Measurements from ENCODE around the gene COX6B1. TPM values are rescaled to one million over a fixed set of nuclear protein-coding genes. Genes with fewer than 3 reads are reported as not detected.

Gene COX6B1
- total RNA-seq, 2 donors from 2014 or later, result 401 to 445 TPM

DNA sequence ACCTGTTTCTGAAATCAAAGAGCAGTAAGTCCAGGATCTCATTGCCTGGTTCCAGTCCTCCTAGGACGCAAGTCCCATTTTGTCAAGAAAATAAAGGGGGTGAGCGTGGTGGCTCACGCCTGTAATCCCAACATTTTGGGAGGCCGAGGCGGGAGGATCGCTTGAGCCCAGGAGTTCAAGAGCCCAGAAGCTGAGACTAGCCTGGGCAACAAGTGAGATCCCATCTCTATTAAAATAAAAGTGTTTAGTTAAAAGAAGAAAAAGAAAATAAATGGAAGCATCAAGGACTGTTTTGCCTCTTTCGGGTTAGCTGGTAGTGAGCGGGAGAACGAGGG is 35.9 kb upstream of the COX6B1 start:
- Mint-ChIP-seq H3K9me3 (peaks cover 18% of the 10 kb centered on the region), H3K27ac (peak overlapping the region; percentile 79), H3K4me3 (peak overlapping the region; percentile 72), H3K4me1 (no peaks in the 10 kb centered on the region), H3K27me3 (ENCODE audit: insufficient read depth) (peaks cover 28% of the 10 kb centered on the region), H3K36me3 (ENCODE audit: low read depth) (peaks cover 5% of the 10 kb centered on the region)
- Histone ChIP-seq H3K4me3 (ENCODE audit: low read length) (peak overlapping the region; percentile 91), H3K4me1 (ENCODE audit: control insufficient read depth, insufficient read depth, low read length) (no peaks in the 10 kb centered on the region), H3K9ac (ENCODE audit: extremely low read depth, low read length, poor library complexity, severe bottlenecking) (no peak overlapping the region), H3K36me3 (ENCODE audit: control insufficient read depth, insufficient read depth, low read length) (peaks cover 14% of the 10 kb centered on the region), H3K9me3 (ENCODE audit: control insufficient read depth, low read length) (peaks cover 14% of the 10 kb centered on the region), H3K27me3 (ENCODE audit: control insufficient read depth, insufficient read depth, low read length, poor library complexity, severe bottlenecking) (no peaks in the 10 kb centered on the region), H3K27ac (ENCODE audit: low read depth, low read length) (no peak overlapping the region)
- TF ChIP-seq, protein P1, sequence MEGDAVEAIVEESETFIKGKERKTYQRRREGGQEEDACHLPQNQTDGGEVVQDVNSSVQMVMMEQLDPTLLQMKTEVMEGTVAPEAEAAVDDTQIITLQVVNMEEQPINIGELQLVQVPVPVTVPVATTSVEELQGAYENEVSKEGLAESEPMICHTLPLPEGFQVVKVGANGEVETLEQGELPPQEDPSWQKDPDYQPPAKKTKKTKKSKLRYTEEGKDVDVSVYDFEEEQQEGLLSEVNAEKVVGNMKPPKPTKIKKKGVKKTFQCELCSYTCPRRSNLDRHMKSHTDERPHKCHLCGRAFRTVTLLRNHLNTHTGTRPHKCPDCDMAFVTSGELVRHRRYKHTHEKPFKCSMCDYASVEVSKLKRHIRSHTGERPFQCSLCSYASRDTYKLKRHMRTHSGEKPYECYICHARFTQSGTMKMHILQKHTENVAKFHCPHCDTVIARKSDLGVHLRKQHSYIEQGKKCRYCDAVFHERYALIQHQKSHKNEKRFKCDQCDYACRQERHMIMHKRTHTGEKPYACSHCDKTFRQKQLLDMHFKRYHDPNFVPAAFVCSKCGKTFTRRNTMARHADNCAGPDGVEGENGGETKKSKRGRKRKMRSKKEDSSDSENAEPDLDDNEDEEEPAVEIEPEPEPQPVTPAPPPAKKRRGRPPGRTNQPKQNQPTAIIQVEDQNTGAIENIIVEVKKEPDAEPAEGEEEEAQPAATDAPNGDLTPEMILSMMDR (conservative IDR thresholded peaks at IDR 0.05), result no peak
- DNase-seq, result no peak
- WGBS, 2 experiments (ENCODE audit: insufficient coverage in 1 of 2, insufficient read length in 1 of 2), result 43 to 55% methylated on average over 7 to 9 of the region's 9 CpGs

DNA sequence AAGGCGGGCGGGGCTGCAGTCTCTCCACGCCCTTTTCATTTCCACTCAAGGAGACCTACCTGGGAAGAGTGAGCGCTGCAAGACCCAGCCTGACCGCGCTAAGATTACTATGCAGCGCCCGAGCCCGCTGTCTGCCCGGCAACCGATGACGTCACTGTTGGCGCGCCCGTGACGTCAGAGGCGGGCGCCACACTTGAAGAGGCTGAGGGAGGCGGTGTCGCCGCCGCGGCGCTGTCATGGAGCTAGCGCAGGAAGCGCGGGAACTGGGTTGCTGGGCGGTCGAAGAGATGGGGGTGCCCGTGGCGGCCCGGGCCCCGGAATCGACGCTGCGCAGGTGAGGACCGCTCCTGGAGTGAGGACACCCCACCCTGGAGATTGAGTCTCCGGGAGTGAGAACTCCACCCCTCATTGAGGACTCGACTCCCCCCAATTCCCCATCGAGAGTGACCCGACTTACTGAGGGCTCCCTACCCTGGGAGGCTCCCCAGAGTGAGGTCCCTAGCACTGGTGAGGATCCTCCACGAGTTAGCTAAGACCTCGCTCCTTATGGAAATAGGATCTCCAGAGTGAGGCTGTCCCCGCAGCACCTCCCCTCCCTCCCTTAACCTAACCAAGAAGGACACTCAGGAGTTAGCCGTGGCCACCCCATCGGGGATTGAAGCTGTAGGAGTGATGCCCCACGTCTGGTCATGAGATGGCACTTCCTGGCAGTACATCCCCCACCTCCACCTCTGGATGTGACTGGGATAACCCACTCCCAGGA is 35.4 kb upstream of the COX6B1 start, which contains the start of gene HAUS5:
TSS of gene HAUS5 (plus strand) at position 177 of the 763 bp plus-strand sequence. CDS start at position 237, 60 bp downstream.
- Mint-ChIP-seq H3K4me3 (peak within 1 kb of the TSS; percentile 72), H3K27me3 (ENCODE audit: insufficient read depth) (peaks cover 28% of the 10 kb centered on the region), H3K4me1 (no peaks in the 10 kb centered on the region), H3K36me3 (ENCODE audit: low read depth) (peaks cover 5% of the 10 kb centered on the region), H3K27ac (peak within 1 kb of the TSS; percentile 79), H3K9me3 (peaks cover 12% of the 10 kb centered on the region)
- TF ChIP-seq, protein P1 (conservative IDR thresholded peaks at IDR 0.05), result no peak
- Histone ChIP-seq H3K9me3 (ENCODE audit: control insufficient read depth, low read length) (peaks cover 9% of the 10 kb centered on the region), H3K27ac (ENCODE audit: low read depth, low read length) (no peak within 1 kb of the TSS), H3K27me3 (ENCODE audit: control insufficient read depth, insufficient read depth, low read length, poor library complexity, severe bottlenecking) (no peaks in the 10 kb centered on the region), H3K4me3 (ENCODE audit: low read length) (peak within 1 kb of the TSS; percentile 91), H3K4me1 (ENCODE audit: control insufficient read depth, insufficient read depth, low read length) (no peaks in the 10 kb centered on the region), H3K36me3 (ENCODE audit: control insufficient read depth, insufficient read depth, low read length) (peaks cover 14% of the 10 kb centered on the region), H3K9ac (ENCODE audit: extremely low read depth, low read length, poor library complexity, severe bottlenecking) (peak within 1 kb of the TSS; percentile 86)
- peak; percentile 98 for DNase-seq
- WGBS, 2 experiments (ENCODE audit: insufficient coverage in 1 of 2, insufficient read length in 1 of 2), result 1% methylated on average over 17 to 46 of the region's 47 CpGs

DNA sequence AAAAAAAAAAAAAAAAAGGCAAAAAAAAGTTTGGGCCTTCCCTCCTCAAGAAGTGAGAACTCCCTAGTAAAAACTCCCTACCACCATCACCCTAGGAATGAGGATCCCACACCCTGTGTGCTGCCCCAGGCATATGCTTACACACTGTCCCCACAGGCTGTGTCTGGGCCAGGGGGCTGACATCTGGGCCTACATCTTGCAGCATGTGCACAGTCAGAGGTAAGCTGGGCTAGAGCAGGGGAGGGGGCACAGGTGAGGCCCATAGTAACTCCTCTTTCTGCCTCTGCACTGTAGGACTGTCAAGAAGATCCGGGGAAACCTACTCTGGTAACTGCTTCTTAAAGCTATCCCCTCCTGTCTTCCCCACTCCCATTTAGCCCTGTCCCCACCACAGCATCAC is 34.5 kb upstream of the COX6B1 start:
- TF ChIP-seq, protein P1 (conservative IDR thresholded peaks at IDR 0.05), result no peak
- DNase-seq, result no peak
- Mint-ChIP-seq H3K9me3 (peaks cover 4% of the 10 kb centered on the region), H3K4me3 (peak overlapping the region; percentile 72), H3K36me3 (ENCODE audit: low read depth) (peaks cover 5% of the 10 kb centered on the region), H3K4me1 (no peaks in the 10 kb centered on the region), H3K27me3 (ENCODE audit: insufficient read depth) (peaks cover 23% of the 10 kb centered on the region), H3K27ac (peak overlapping the region; percentile 30)
- Histone ChIP-seq H3K27me3 (ENCODE audit: control insufficient read depth, insufficient read depth, low read length, poor library complexity, severe bottlenecking) (no peaks in the 10 kb centered on the region), H3K9ac (ENCODE audit: extremely low read depth, low read length, poor library complexity, severe bottlenecking) (no peak overlapping the region), H3K9me3 (ENCODE audit: control insufficient read depth, low read length) (peaks cover 2% of the 10 kb centered on the region), H3K4me3 (ENCODE audit: low read length) (peak overlapping the region; percentile 91), H3K36me3 (ENCODE audit: control insufficient read depth, insufficient read depth, low read length) (peaks cover 14% of the 10 kb centered on the region), H3K4me1 (ENCODE audit: control insufficient read depth, insufficient read depth, low read length) (no peaks in the 10 kb centered on the region), H3K27ac (ENCODE audit: low read depth, low read length) (no peak overlapping the region)
- 83 to 100% methylated on average over 1 of the region's 1 CpG for WGBS, 2 experiments (ENCODE audit: insufficient coverage in 1 of 2, insufficient read length in 1 of 2)

Data from endodermal cell (in vitro differentiated cells).